ENCODE data around the gene TGFBR3. TPM values are rescaled to one million over a fixed set of nuclear protein-coding genes. Genes with fewer than 3 reads are reported as not detected.

The TGFBR3 gene
- total RNA-seq, 1 experiment from 2014 or later, result 3.1 TPM

DNA sequence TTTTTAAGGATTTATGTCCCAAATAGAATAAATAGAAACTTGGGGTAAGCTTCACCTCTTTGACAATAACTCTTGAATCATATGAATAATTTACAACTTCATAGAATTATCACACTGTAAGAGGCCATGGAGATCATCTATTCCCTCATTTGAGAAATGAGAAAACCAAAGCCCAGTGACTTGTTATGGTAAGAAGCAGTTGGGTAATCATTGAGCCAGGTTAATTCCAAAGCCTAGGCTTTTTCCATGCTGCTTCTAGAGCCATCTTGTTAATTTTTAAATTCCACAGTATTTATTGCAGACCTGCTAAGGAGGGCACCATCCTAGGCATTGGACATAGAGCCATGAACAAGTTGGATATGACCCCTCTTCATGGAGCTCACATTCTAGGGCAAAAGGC is 224.8 kb downstream of the TGFBR3 start:
- no peaks in the 10 kb centered on the region for H3K36me3 ChIP-seq (ENCODE audit: insufficient read depth, low read length, poor library complexity, severe bottlenecking)
- no peak overlapping the region for H3K4me3 ChIP-seq (ENCODE audit: low read depth, low read length, poor library complexity, severe bottlenecking)
- no peaks in the 10 kb centered on the region for H3K9me3 ChIP-seq (ENCODE audit: low read depth, low read length, poor library complexity, severe bottlenecking)
- intact Hi-C loops (cut with micrococcal nuclease; ENCODE audit: unreplicated experiment), result no loop called here
- no peaks in the 10 kb centered on the region for H3K27me3 ChIP-seq (replicated peaks; ENCODE audit: insufficient read depth, low read depth, low read length, poor library complexity)
- CTCF ChIA-PET, result no interaction called here
- POLR2A ChIA-PET (ENCODE audit: low non-redundant PET), result no interaction called here
- TF ChIP-seq EZH2 (IDR thresholded peaks at IDR 0.05; ENCODE audit: borderline replicate concordance, low read depth, low read length, poor library complexity, severe bottlenecking), result no peak
- TF ChIP-seq, protein P1, sequence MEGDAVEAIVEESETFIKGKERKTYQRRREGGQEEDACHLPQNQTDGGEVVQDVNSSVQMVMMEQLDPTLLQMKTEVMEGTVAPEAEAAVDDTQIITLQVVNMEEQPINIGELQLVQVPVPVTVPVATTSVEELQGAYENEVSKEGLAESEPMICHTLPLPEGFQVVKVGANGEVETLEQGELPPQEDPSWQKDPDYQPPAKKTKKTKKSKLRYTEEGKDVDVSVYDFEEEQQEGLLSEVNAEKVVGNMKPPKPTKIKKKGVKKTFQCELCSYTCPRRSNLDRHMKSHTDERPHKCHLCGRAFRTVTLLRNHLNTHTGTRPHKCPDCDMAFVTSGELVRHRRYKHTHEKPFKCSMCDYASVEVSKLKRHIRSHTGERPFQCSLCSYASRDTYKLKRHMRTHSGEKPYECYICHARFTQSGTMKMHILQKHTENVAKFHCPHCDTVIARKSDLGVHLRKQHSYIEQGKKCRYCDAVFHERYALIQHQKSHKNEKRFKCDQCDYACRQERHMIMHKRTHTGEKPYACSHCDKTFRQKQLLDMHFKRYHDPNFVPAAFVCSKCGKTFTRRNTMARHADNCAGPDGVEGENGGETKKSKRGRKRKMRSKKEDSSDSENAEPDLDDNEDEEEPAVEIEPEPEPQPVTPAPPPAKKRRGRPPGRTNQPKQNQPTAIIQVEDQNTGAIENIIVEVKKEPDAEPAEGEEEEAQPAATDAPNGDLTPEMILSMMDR (conservative IDR thresholded peaks at IDR 0.05; ENCODE audit: low read depth, low read length), result no peak
- no TSS peak for BruUV-seq (replicated peaks)
- no peak overlapping the region for H3K27ac ChIP-seq (ENCODE audit: low read depth, low read length, poor library complexity, severe bottlenecking)
- no peak for DNase-seq (ENCODE audit: low spot score)
- no peaks in the 10 kb centered on the region for H3K4me1 ChIP-seq (ENCODE audit: insufficient read depth, low read length, poor library complexity, severe bottlenecking)

DNA sequence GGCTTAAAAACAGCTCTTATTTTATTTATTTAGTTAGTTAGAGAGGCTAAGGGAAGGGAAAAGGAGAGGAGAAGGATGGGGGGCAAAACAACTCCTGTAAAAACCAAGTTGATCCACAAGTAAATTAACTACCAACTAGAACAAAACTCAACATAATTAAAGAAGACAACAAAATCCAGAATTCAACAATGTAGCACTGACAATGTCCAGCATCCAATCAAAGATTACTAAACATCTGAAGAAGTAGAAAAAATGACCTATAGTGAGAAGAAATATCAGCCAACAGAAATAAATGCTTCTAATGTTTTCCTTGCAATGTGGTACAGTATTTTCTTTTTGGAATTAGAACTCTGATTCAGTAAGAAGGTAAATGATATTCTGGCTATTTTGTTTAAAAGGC is 225.2 kb downstream of the TGFBR3 start:
- POLR2A ChIA-PET (ENCODE audit: low non-redundant PET), result no interaction called here
- Histone ChIP-seq H3K36me3 (ENCODE audit: insufficient read depth, low read length, poor library complexity, severe bottlenecking) (no peaks in the 10 kb centered on the region), H3K4me1 (ENCODE audit: insufficient read depth, low read length, poor library complexity, severe bottlenecking) (no peaks in the 10 kb centered on the region), H3K4me3 (ENCODE audit: low read depth, low read length, poor library complexity, severe bottlenecking) (no peak overlapping the region), H3K27ac (ENCODE audit: low read depth, low read length, poor library complexity, severe bottlenecking) (no peak overlapping the region), H3K27me3 (replicated peaks; ENCODE audit: insufficient read depth, low read depth, low read length, poor library complexity) (no peaks in the 10 kb centered on the region), H3K9me3 (ENCODE audit: low read depth, low read length, poor library complexity, severe bottlenecking) (no peaks in the 10 kb centered on the region)
- no peak for DNase-seq (ENCODE audit: low spot score)
- TF ChIP-seq, protein P1 (conservative IDR thresholded peaks at IDR 0.05; ENCODE audit: low read depth, low read length), result no peak
- TF ChIP-seq EZH2 (IDR thresholded peaks at IDR 0.05; ENCODE audit: borderline replicate concordance, low read depth, low read length, poor library complexity, severe bottlenecking), result no peak
- CTCF ChIA-PET, result no interaction called here
- no TSS peak for BruUV-seq (replicated peaks)
- intact Hi-C loops (cut with micrococcal nuclease; ENCODE audit: unreplicated experiment), result no loop called here

DNA sequence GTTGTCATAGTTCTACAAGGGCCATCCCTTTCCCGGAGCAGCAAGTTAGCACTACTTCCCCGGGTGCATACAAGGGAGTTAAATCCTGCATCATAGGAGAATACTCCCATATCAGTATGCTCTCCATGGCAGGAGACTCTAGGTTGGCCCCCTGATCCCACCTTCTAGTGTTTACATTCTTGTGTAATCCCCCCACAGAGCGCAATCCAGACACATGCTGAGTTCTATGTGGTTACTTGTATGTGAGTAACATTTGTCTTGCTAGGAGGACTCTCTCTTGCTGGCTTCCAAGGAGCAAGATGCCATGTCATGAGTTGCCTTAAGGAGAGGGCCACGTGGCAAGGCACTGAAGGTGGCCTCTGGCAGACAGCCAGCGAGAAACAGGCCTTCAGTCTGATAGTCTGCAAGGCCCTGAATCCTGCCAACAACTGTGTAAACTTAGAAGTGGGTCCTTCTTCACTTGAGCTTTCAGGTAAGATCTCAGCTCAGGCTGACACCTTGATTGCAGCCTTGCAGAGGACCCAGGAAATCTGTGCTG is 230.0 kb downstream of the TGFBR3 start:
- intact Hi-C loops (cut with micrococcal nuclease; ENCODE audit: unreplicated experiment), result no loop called here
- CTCF ChIA-PET, result no interaction called here

More for the DNA sequence above, 230.0 kb downstream of the TGFBR3 start:
- no peaks in the 10 kb centered on the region for H3K4me1 ChIP-seq (ENCODE audit: insufficient read depth, low read length, poor library complexity, severe bottlenecking)
- no peak for TF ChIP-seq EZH2 (IDR thresholded peaks at IDR 0.05; ENCODE audit: borderline replicate concordance, low read depth, low read length, poor library complexity, severe bottlenecking)
- TF ChIP-seq, protein P1 (conservative IDR thresholded peaks at IDR 0.05; ENCODE audit: low read depth, low read length), result no peak
- DNase-seq (ENCODE audit: low spot score), result no peak
- H3K36me3 ChIP-seq (ENCODE audit: insufficient read depth, low read length, poor library complexity, severe bottlenecking), result no peaks in the 10 kb centered on the region
- no peaks in the 10 kb centered on the region for H3K9me3 ChIP-seq (ENCODE audit: low read depth, low read length, poor library complexity, severe bottlenecking)
- no peaks in the 10 kb centered on the region for H3K27me3 ChIP-seq (replicated peaks; ENCODE audit: insufficient read depth, low read depth, low read length, poor library complexity)
- POLR2A ChIA-PET (ENCODE audit: low non-redundant PET), result no interaction called here
- no TSS peak for BruUV-seq (replicated peaks)
- no peak overlapping the region for H3K27ac ChIP-seq (ENCODE audit: low read depth, low read length, poor library complexity, severe bottlenecking)
- H3K4me3 ChIP-seq (ENCODE audit: low read depth, low read length, poor library complexity, severe bottlenecking), result no peak overlapping the region

Measured in A673 (cell line).